Neuronal stem cell (in vitro differentiated cells): Measurements from ENCODE around the gene ADM2.
"Not testable (repeated sequence)": the region's sequence is repeated elsewhere in the genome, so short reads cannot be mapped to it uniquely, and the experiment has no call there.

ENCODE experiments used
- DNase-seq: peaks from one replicate; pipeline ENCODE4 v3.0.0-alpha.2; 2013; ENCODE audit warnings: low spot score
- H2AFZ ChIP-seq: one replicate; pipeline ENCODE4 v1.6.1; 2013; ENCODE audit warnings: mild to moderate bottlenecking, low read length, inconsistent platforms
- H2AK5ac ChIP-seq: 2 replicates; pipeline ENCODE4 v1.6.1; 2013; ENCODE audit warnings: low read depth, mild to moderate bottlenecking, inconsistent platforms, low read length, moderate library complexity, mixed read lengths
- H2BK120ac ChIP-seq: 2 replicates; pipeline ENCODE4 v1.6.1; 2013; ENCODE audit warnings: low read depth, mild to moderate bottlenecking, inconsistent platforms, low read length, moderate library complexity, mixed read lengths
- H2BK12ac ChIP-seq: one replicate; pipeline ENCODE4 v1.6.1; 2013; ENCODE audit warnings: low read length, inconsistent platforms
- H2BK15ac ChIP-seq: 2 replicates; pipeline ENCODE4 v1.6.1; 2013; ENCODE audit warnings: mild to moderate bottlenecking, low read length, inconsistent platforms, mixed read lengths
- H2BK5ac ChIP-seq: one replicate; pipeline ENCODE4 v1.6.1; 2013; ENCODE audit warnings: inconsistent platforms, mild to moderate bottlenecking, low read length, moderate library complexity
- H3K14ac ChIP-seq: one replicate; pipeline ENCODE4 v1.6.1; 2013; ENCODE audit warnings: low read length, inconsistent platforms
- H3K18ac ChIP-seq: 2 replicates; pipeline ENCODE4 v1.6.1; 2013; ENCODE audit warnings: low read length, inconsistent platforms
- H3K23ac ChIP-seq: 2 replicates; pipeline ENCODE4 v1.6.1; 2013; ENCODE audit warnings: low read depth, mild to moderate bottlenecking, mixed read lengths, low read length, inconsistent platforms; ENCODE audit not compliant: poor library complexity
- H3K27ac ChIP-seq: replicated peaks from 3 replicates; pipeline ENCODE4 v1.5.1; 2013; ENCODE audit warnings: low read length, inconsistent platforms
- H3K27me3 ChIP-seq, 3 experiments: 2 replicates each; pipeline ENCODE4 v1.6.1; 2013; ENCODE audit warnings: low read length in 3 of 3, mild to moderate bottlenecking in 2 of 3, inconsistent platforms in 1 of 3, low read depth in 1 of 3, mixed read lengths in 1 of 3, moderate library complexity in 1 of 3; ENCODE audit not compliant: control insufficient read depth in 3 of 3, insufficient read depth in 3 of 3
- H3K36me3 ChIP-seq, 2 donors: replicated peaks in 1 of 2; 2 replicates each; pipeline ENCODE4 v1.6.1; 2013; ENCODE audit warnings: low read length in 2 of 2; ENCODE audit not compliant: control insufficient read depth in 2 of 2, insufficient read depth in 2 of 2
- H3K4ac ChIP-seq: 2 replicates; pipeline ENCODE4 v1.6.1; 2013; ENCODE audit warnings: inconsistent platforms, mild to moderate bottlenecking, low read length, moderate library complexity
- H3K4me1 ChIP-seq, 2 donors: 1 replicate in 1 of 2; 2 replicates in 1 of 2; pipeline ENCODE4 v1.6.1; 2013; ENCODE audit warnings: low read length in 2 of 2, low read depth in 1 of 2; ENCODE audit not compliant: control insufficient read depth in 2 of 2, insufficient read depth in 1 of 2
- H3K4me2 ChIP-seq: one replicate; pipeline ENCODE4 v1.6.1; 2013; ENCODE audit warnings: mild to moderate bottlenecking, low read length, inconsistent platforms; ENCODE audit not compliant: insufficient read depth, poor library complexity, severe bottlenecking
- H3K4me3 ChIP-seq, 2 donors: 2 replicates each; pipeline ENCODE4 v1.5.1; 2013; ENCODE audit warnings: low read length in 2 of 2, mild to moderate bottlenecking in 2 of 2, inconsistent platforms in 1 of 2, moderate library complexity in 1 of 2
- H3K79me1 ChIP-seq: one replicate; pipeline ENCODE4 v1.6.1; 2013; ENCODE audit warnings: low read depth, mild to moderate bottlenecking, inconsistent platforms, low read length, moderate library complexity
- H3K9ac ChIP-seq: one replicate; pipeline ENCODE4 v1.6.1; 2013; ENCODE audit warnings: mild to moderate bottlenecking, low read depth, low read length, inconsistent platforms; ENCODE audit not compliant: poor library complexity
- H3K9me3 ChIP-seq, 2 donors: replicated peaks in 1 of 2; 2 replicates each; pipeline versions ENCODE3 to v1.6.1; 2013; ENCODE audit warnings: low read length in 2 of 2, mild to moderate bottlenecking in 2 of 2, inconsistent platforms in 1 of 2, low read depth in 1 of 2, mixed read lengths in 1 of 2, moderate library complexity in 1 of 2; ENCODE audit not compliant: control insufficient read depth in 2 of 2, insufficient read depth in 1 of 2
- H4K8ac ChIP-seq: one replicate; pipeline ENCODE4 v1.6.1; 2013; ENCODE audit warnings: low read depth, mild to moderate bottlenecking, inconsistent platforms, low read length, moderate library complexity
- H4K91ac ChIP-seq: one replicate; pipeline ENCODE4 v1.6.1; 2013; ENCODE audit warnings: low read length, low read depth, mild to moderate bottlenecking, inconsistent platforms; ENCODE audit not compliant: poor library complexity
- WGBS, 2 donors: extraction: QIAGEN DNeasy Blood & Tissue Kit; methylation state at CpG; one replicate each; pipeline ENCODE4 v1.1.7; 2013; ENCODE audit warnings: missing lambda C conversion rate in 2 of 2, mixed read lengths in 1 of 2; ENCODE audit not compliant: insufficient read length in 2 of 2, insufficient replicate concordance in 1 of 2; ENCODE audit errors: extremely low coverage in 2 of 2; 5-methylcytosine and 5-hydroxymethylcytosine counted together

ADM2 gene

GRCh38 chr22:50533856-50534711 lies 52.7 kb downstream of the ADM2 start:
- H3K9me3 ChIP-seq, result peaks cover 6 to 15% of the 10 kb centered on the region in 2 donors
- H3K14ac ChIP-seq, DNase-seq, H3K23ac ChIP-seq, H2BK120ac ChIP-seq, H3K4me1 ChIP-seq, H4K91ac ChIP-seq, H2BK15ac ChIP-seq, H3K4me3 ChIP-seq, H3K18ac ChIP-seq, H3K4ac ChIP-seq, H2BK5ac ChIP-seq, H3K36me3 ChIP-seq, H4K8ac ChIP-seq, H3K4me2 ChIP-seq, H3K9ac ChIP-seq, H3K27ac ChIP-seq, H2AK5ac ChIP-seq, H2BK12ac ChIP-seq, H3K79me1 ChIP-seq: not testable (repeated sequence)
- H2AFZ ChIP-seq, result peak overlapping the region; percentile 71
- WGBS, 2 donors, result no CpG with 5 or more reads among the region's 21 CpGs
- peaks cover 14 to 30% (median 14%) of the 10 kb centered on the region in 3 experiments for H3K27me3 ChIP-seq

- Histone ChIP-seq H2BK12ac (peak overlapping the region; percentile 41), H2AK5ac (no peak overlapping the region), H3K9ac (no peak overlapping the region), H3K27me3 (peaks cover 8 to 19% (median 14%) of the 10 kb centered on the region in 3 experiments), H2BK5ac (no peak overlapping the region), H3K4ac (no peak overlapping the region), H4K8ac (no peak overlapping the region), H3K79me1 (no peaks in the 10 kb centered on the region), H3K4me2 (no peak overlapping the region), H4K91ac (no peak overlapping the region), H2BK15ac (no peak overlapping the region), H3K18ac (no peak overlapping the region), H3K4me1 (peaks cover 7 to 9% of the 10 kb centered on the region in 2 donors), H3K14ac (no peak overlapping the region), H3K9me3 (peaks cover 3 to 11% of the 10 kb centered on the region in 2 donors), H2BK120ac (no peak overlapping the region), H2AFZ (no peak overlapping the region), H3K23ac (no peak overlapping the region), H3K36me3 (no peaks in the 10 kb centered on the region), H3K4me3 (no peak overlapping the region), H3K27ac (no peak overlapping the region)
- no CpG with 5 or more reads among the region's 8 CpGs for WGBS, 2 donors
- DNase-seq, result no peak
Measured at GRCh38 chr22:50535113-50535512, 53.8 kb downstream of the ADM2 start.
